ENCODE measurements around the gene SLC4A5. TPM values are rescaled to one million over a fixed set of nuclear protein-coding genes. Genes with fewer than 3 reads are reported as not detected.

SLC4A5 gene
- total RNA-seq, 2 experiments from 2014 or later, result 1.8 to 2.0 TPM

GRCh38 chr2:74301262-74301661 is 42.0 kb downstream of the SLC4A5 start:
- ATAC-seq, result no peak
- ChIA-PET POLR2A (no interaction called here), CTCF (no interaction called here)
- peaks cover 14% of the 10 kb centered on the region for H3K36me3 Mint-ChIP-seq (ENCODE audit: low read depth)
- H3K9me3 Mint-ChIP-seq, result peaks cover 2% of the 10 kb centered on the region
- no peaks in the 10 kb centered on the region for H3K27me3 Mint-ChIP-seq
- DNase-seq, result no peak
- no peak overlapping the region for H3K27ac Mint-ChIP-seq
- peaks cover 7% of the 10 kb centered on the region for H3K4me1 Mint-ChIP-seq (ENCODE audit: low read depth)
- no peak for TF ChIP-seq CTCF (IDR thresholded peaks at IDR 0.05)
- no peak overlapping the region for H3K4me3 Mint-ChIP-seq
- intact Hi-C loops (cut with micrococcal nuclease), result no loop called here

- ChIA-PET CTCF (interaction anchor here (0.9 to 1.1 kb wide), 2 partner anchors 33 to 35 kb away, joined by 3 to 5 read pairs; no protein-coding TSS in a partner anchor), POLR2A (no interaction called here)
- Mint-ChIP-seq H3K36me3 (ENCODE audit: low read depth) (peaks cover 14% of the 10 kb centered on the region), H3K27me3 (no peaks in the 10 kb centered on the region), H3K27ac (no peak overlapping the region), H3K4me3 (no peak overlapping the region), H3K9me3 (peaks cover 2% of the 10 kb centered on the region), H3K4me1 (ENCODE audit: low read depth) (peaks cover 7% of the 10 kb centered on the region)
- no peak for TF ChIP-seq CTCF (IDR thresholded peaks at IDR 0.05)
- no peak for DNase-seq
- ATAC-seq, result no peak
- intact Hi-C loops (cut with micrococcal nuclease), result no loop called here
Measured at GRCh38 chr2:74300506-74300905, 42.7 kb downstream of the SLC4A5 start.

- ChIA-PET POLR2A (interaction anchor here (1.0 kb wide), 1 partner anchor 48 kb away, joined by 3 read pairs; no protein-coding TSS in a partner anchor), CTCF (interaction anchor here (1.2 kb wide), 1 partner anchor 30 kb away, joined by 3 read pairs; no protein-coding TSS in a partner anchor)
- Mint-ChIP-seq H3K4me1 (ENCODE audit: low read depth) (no peaks in the 10 kb centered on the region), H3K9me3 (peaks cover 2% of the 10 kb centered on the region), H3K27ac (no peak overlapping the region), H3K27me3 (no peaks in the 10 kb centered on the region), H3K4me3 (no peak overlapping the region), H3K36me3 (ENCODE audit: low read depth) (peaks cover 14% of the 10 kb centered on the region)
- ATAC-seq (no peak), DNase-seq (no peak)
- intact Hi-C loops (cut with micrococcal nuclease), result no loop called here
- no peak for TF ChIP-seq CTCF (IDR thresholded peaks at IDR 0.05)
Measured at GRCh38 chr2:74297950-74298349, 45.3 kb downstream of the SLC4A5 start.

- no peak overlapping the region for H3K27ac Mint-ChIP-seq
- no peaks in the 10 kb centered on the region for H3K4me1 Mint-ChIP-seq (ENCODE audit: low read depth)
- TF ChIP-seq CTCF (IDR thresholded peaks at IDR 0.05), result no peak
- intact Hi-C loops (cut with micrococcal nuclease), result no loop called here
- CTCF ChIA-PET, result no interaction called here
- ATAC-seq (no peak), DNase-seq (no peak)
- peaks cover 14% of the 10 kb centered on the region for H3K36me3 Mint-ChIP-seq (ENCODE audit: low read depth)
- H3K9me3 Mint-ChIP-seq, result peaks cover 2% of the 10 kb centered on the region
- H3K4me3 Mint-ChIP-seq, result no peak overlapping the region
- POLR2A ChIA-PET, result interaction anchor here (1.0 kb wide), 1 partner anchor 48 kb away, joined by 3 read pairs; no protein-coding TSS in a partner anchor
- no peaks in the 10 kb centered on the region for H3K27me3 Mint-ChIP-seq
Measured at GRCh38 chr2:74297391-74297790, 45.8 kb downstream of the SLC4A5 start.

DNA sequence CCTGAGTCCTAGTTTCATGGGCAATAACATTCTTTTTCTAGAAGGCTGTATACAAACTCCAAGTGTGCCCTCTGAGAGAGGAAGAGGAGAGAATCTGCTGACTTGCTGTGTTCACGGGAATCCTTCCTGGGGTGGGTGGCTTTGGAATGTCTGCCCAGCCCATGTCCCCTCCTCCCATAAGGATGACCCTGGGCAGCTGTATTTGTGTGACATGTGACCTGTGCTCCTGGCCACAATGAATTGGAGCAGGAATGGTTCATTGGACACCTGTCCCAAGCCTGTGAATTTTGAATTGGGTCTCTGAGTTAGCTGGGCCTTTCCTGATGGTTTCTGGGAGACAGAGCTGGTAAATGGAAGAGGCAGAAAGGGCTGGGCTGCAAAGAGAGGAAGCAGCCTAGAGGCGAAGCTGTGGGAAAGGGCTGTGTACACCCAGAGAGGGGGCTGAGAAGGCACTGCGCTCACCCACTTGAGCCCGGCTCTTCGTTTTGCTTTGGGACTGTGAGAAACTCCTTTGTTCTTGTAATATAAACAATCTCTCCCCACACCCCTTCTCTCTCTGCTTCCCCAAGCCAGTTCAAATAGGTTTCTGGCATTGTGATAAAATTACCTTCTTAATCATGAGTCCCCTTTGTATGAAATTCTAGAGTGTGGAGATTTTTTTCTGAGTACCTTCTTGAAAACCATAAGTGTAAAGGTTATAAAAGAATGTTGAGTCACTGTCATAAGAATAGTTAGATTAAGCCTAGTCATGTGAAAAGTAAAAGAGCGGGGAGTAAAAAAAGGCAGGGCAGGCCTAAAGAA is 49.8 kb downstream of the SLC4A5 start:
- Mint-ChIP-seq H3K27me3 (no peaks in the 10 kb centered on the region), H3K27ac (no peak overlapping the region), H3K36me3 (ENCODE audit: low read depth) (peaks cover 2% of the 10 kb centered on the region), H3K4me1 (ENCODE audit: low read depth) (peaks cover 16% of the 10 kb centered on the region), H3K4me3 (no peak overlapping the region), H3K9me3 (no peaks in the 10 kb centered on the region)
- intact Hi-C loops (cut with micrococcal nuclease), result no loop called here
- ATAC-seq (no peak), DNase-seq (no peak)
- TF ChIP-seq CTCF (IDR thresholded peaks at IDR 0.05), result no peak
- POLR2A ChIA-PET, result no interaction called here
- CTCF ChIA-PET, result interaction anchor here (1.2 to 5.8 kb wide), 2 partner anchors 42 to 44 kb away, joined by 4 to 39 read pairs; no protein-coding TSS in a partner anchor
